H9 (cell line): ENCODE measurements around the gene NHERF2. TPM values are rescaled to one million over a fixed set of nuclear protein-coding genes. Genes with fewer than 3 reads are reported as not detected.

Source experiments
- DNase-seq: peaks from one replicate; pipeline ENCODE4 v3.0.0-alpha.2; 2017
- H2AFZ ChIP-seq: one replicate; pipeline ENCODE4 v1.6.1; 2013; ENCODE audit warnings: mild to moderate bottlenecking, low read length, control low read depth, moderate library complexity
- H2AK5ac ChIP-seq: 2 replicates; pipeline ENCODE4 v1.6.1; 2013; ENCODE audit warnings: low read length, control low read depth, mixed read lengths; ENCODE audit not compliant: insufficient read length
- H2BK120ac ChIP-seq: one replicate; pipeline ENCODE4 v1.6.1; 2013; ENCODE audit warnings: low read depth, mild to moderate bottlenecking, low read length, control low read depth, inconsistent platforms; ENCODE audit not compliant: poor library complexity, severe bottlenecking
- H2BK12ac ChIP-seq: 2 replicates; pipeline ENCODE4 v1.6.1; 2013; ENCODE audit warnings: low read length, control low read depth, mixed read lengths, low read depth; ENCODE audit not compliant: insufficient read length
- H2BK15ac ChIP-seq: 2 replicates; pipeline ENCODE4 v1.6.1; 2013; ENCODE audit warnings: low read depth, low read length, control low read depth
- H2BK20ac ChIP-seq: one replicate; pipeline ENCODE4 v1.6.1; 2013; ENCODE audit warnings: low read depth, mild to moderate bottlenecking, low read length, control low read depth, inconsistent platforms; ENCODE audit not compliant: poor library complexity, severe bottlenecking
- H2BK5ac ChIP-seq: 2 replicates; pipeline ENCODE4 v1.6.1; 2013; ENCODE audit warnings: low read length, control low read depth, mixed read lengths; ENCODE audit not compliant: insufficient read length
- H3K14ac ChIP-seq: 2 replicates; pipeline ENCODE4 v1.6.1; 2013; ENCODE audit warnings: low read length, control low read depth; ENCODE audit not compliant: insufficient read depth
- H3K18ac ChIP-seq: 2 replicates; pipeline ENCODE4 v1.6.1; 2013; ENCODE audit warnings: low read depth, mild to moderate bottlenecking, mixed read lengths, low read length, control low read depth; ENCODE audit not compliant: insufficient read length
- H3K23ac ChIP-seq: 2 replicates; pipeline ENCODE4 v1.6.1; 2013; ENCODE audit warnings: low read length, control low read depth, mixed read lengths, low read depth; ENCODE audit not compliant: insufficient read length
- H3K23me2 ChIP-seq: 2 replicates; pipeline ENCODE4 v1.6.1; 2013; ENCODE audit warnings: low read depth, mild to moderate bottlenecking, mixed read lengths, low read length, control low read depth; ENCODE audit not compliant: insufficient read length, poor library complexity, severe bottlenecking
- H3K27ac ChIP-seq: 2 replicates; pipeline ENCODE4 v1.5.1; 2013; ENCODE audit warnings: low read length, control low read depth, mixed read lengths, low read depth; ENCODE audit not compliant: insufficient read length
- H3K27me3 ChIP-seq: 2 replicates; pipeline ENCODE4 v1.6.1; 2013; ENCODE audit warnings: low read length, control low read depth, inconsistent platforms; ENCODE audit not compliant: insufficient read depth
- H3K4ac ChIP-seq: 2 replicates; pipeline ENCODE4 v1.6.1; 2013; ENCODE audit warnings: low read depth, mild to moderate bottlenecking, control low read depth, inconsistent platforms, low read length, moderate library complexity
- H3K4me1 ChIP-seq: 2 replicates; pipeline ENCODE4 v1.6.1; 2013; ENCODE audit warnings: low read length, control low read depth, inconsistent platforms; ENCODE audit not compliant: insufficient read depth
- H3K4me2 ChIP-seq: 2 replicates; pipeline ENCODE4 v1.6.1; 2013; ENCODE audit warnings: low read length, control low read depth, mixed read lengths; ENCODE audit not compliant: insufficient read length, insufficient read depth
- H3K56ac ChIP-seq: 2 replicates; pipeline ENCODE4 v1.6.1; 2013; ENCODE audit warnings: low read depth, mild to moderate bottlenecking, mixed read lengths, low read length, control low read depth; ENCODE audit not compliant: insufficient read length
- H3K79me1 ChIP-seq: 2 replicates; pipeline ENCODE4 v1.6.1; 2013; ENCODE audit warnings: low read depth, mild to moderate bottlenecking, moderate library complexity, low read length, control low read depth, inconsistent platforms; ENCODE audit not compliant: insufficient read depth, poor library complexity, severe bottlenecking
- H3K79me2 ChIP-seq: 2 replicates; pipeline ENCODE4 v1.6.1; 2013; ENCODE audit warnings: low read length, control low read depth, inconsistent platforms; ENCODE audit not compliant: insufficient read depth
- H3K9ac ChIP-seq: 2 replicates; pipeline ENCODE4 v1.6.1; 2013; ENCODE audit warnings: low read length, control low read depth, mixed read lengths; ENCODE audit not compliant: insufficient read length; ENCODE audit errors: extremely low read depth
- H3K9me3 ChIP-seq: one replicate; pipeline ENCODE4 v1.6.1; 2013; ENCODE audit warnings: low read depth, low read length, inconsistent platforms; ENCODE audit not compliant: control insufficient read depth
- H3T11ph ChIP-seq: one replicate; pipeline ENCODE4 v1.6.1; 2013; ENCODE audit warnings: mild to moderate bottlenecking, low read length, control low read depth, inconsistent platforms
- H4K20me1 ChIP-seq: one replicate; pipeline ENCODE4 v1.6.1; 2013; ENCODE audit not compliant: control insufficient read depth, insufficient read length, insufficient read depth
- H4K5ac ChIP-seq: 2 replicates; pipeline ENCODE4 v1.6.1; 2013; ENCODE audit warnings: low read depth, mild to moderate bottlenecking, mixed read lengths, low read length, control low read depth; ENCODE audit not compliant: insufficient read length
- H4K8ac ChIP-seq: replicated peaks from 2 replicates; pipeline ENCODE4 v1.6.1; 2013; ENCODE audit warnings: low read length, control low read depth, mixed read lengths, low read depth; ENCODE audit not compliant: insufficient read length
- H4K91ac ChIP-seq: 2 replicates; pipeline ENCODE4 v1.6.1; 2013; ENCODE audit warnings: low read depth, mild to moderate bottlenecking, moderate library complexity, mixed read lengths, low read length, control low read depth; ENCODE audit not compliant: insufficient read length
- H3K27ac Mint-ChIP-seq, 3 experiments: 2 replicates in 2 of 3; 3 replicates in 1 of 3; pipeline ENCODE4 v1.8.0; 2020 to 2021; ENCODE audit warnings: mixed read lengths in 3 of 3, mild to moderate bottlenecking in 1 of 3, moderate library complexity in 1 of 3
- H3K27me3 Mint-ChIP-seq: 2 replicates; pipeline ENCODE4 v1.8.0; 2021; ENCODE audit warnings: low read depth, mild to moderate bottlenecking, moderate library complexity, mixed read lengths
- H3K36me3 Mint-ChIP-seq, 3 experiments: 2 replicates in 2 of 3; 3 replicates in 1 of 3; pipeline ENCODE4 v1.8.0; 2020 to 2021; ENCODE audit warnings: low read depth in 3 of 3, mixed read lengths in 3 of 3; ENCODE audit not compliant: insufficient read depth in 1 of 3
- H3K4me1 Mint-ChIP-seq, 2 experiments: 2 replicates each; pipeline ENCODE4 v1.8.0; 2020; ENCODE audit warnings: mixed read lengths in 2 of 2
- H3K4me3 Mint-ChIP-seq, 2 experiments: 2 replicates in 1 of 2; 3 replicates in 1 of 2; pipeline ENCODE4 v1.8.0; 2020 to 2021; ENCODE audit warnings: mild to moderate bottlenecking in 2 of 2, mixed read lengths in 2 of 2, moderate library complexity in 1 of 2
- H3K9me3 Mint-ChIP-seq, 2 experiments: 2 replicates in 1 of 2; 3 replicates in 1 of 2; pipeline ENCODE4 v1.8.0; 2020; ENCODE audit warnings: mild to moderate bottlenecking in 2 of 2, mixed read lengths in 2 of 2, moderate library complexity in 1 of 2
- WGBS: extraction: QIAGEN DNeasy Blood & Tissue Kit; methylation state at CpG from one replicate; pipeline ENCODE4 v1.1.7; 2013; ENCODE audit warnings: missing lambda C conversion rate, low lambda C conversion rate, mixed read lengths; ENCODE audit not compliant: insufficient read length; ENCODE audit errors: extremely low coverage; 5-methylcytosine and 5-hydroxymethylcytosine counted together
- total RNA-seq: library from RNA; stranded (reverse); gene quantifications from 2 replicates; pipeline ENCODE4 v1.2.1, GENCODE V29; 2021
- TF ChIP-seq, protein P1 (sequence below): fragments of 200-600 bp; sonication (generic); conservative IDR thresholded peaks from 3 replicates; pipeline ENCODE4 v1.8.0; 2021; ENCODE audit warnings: antibody characterized with exemption, mild to moderate bottlenecking

The NHERF2 gene
- total RNA-seq, 1 experiment from 2014 or later, result 15.3 TPM

DNA sequence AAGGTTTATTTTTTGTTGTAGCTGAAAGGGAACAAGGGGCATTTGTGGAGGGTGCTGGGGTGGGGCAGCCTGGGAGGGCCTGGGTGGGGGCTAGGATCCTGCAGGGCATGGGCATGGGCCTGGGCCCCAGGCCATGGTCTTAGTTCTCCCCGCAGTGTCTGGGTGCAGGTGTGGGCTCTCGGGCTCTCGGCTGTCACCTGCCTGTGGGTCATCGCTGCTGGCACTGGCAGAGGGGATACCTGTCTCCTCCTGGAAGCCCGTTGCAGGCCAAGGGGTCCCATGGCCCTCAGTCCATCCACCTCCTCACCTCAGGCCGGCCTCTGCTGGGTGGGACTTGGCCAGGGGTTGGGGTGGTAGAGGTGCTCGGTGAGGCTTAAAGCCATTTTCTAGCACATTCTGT is 51.4 kb downstream of the NHERF2 start:
- Histone ChIP-seq H3K27ac (no peak overlapping the region), H3K14ac (no peak overlapping the region), H3K79me1 (no peaks in the 10 kb centered on the region), H3K9ac (no peak overlapping the region), H2BK120ac (no peak overlapping the region), H3K4ac (no peak overlapping the region), H4K20me1 (no peaks in the 10 kb centered on the region), H3K23ac (no peak overlapping the region), H2AK5ac (no peak overlapping the region), H3K4me1 (no peaks in the 10 kb centered on the region), H3K23me2 (no peaks in the 10 kb centered on the region), H2AFZ (no peak overlapping the region), H4K5ac (no peak overlapping the region), H3K9me3 (no peaks in the 10 kb centered on the region), H3T11ph (no peak overlapping the region), H4K91ac (no peak overlapping the region), H2BK15ac (no peak overlapping the region), H3K56ac (no peak overlapping the region), H2BK5ac (no peak overlapping the region), H4K8ac (no peak overlapping the region), H3K79me2 (no peaks in the 10 kb centered on the region), H3K4me2 (no peak overlapping the region), H2BK12ac (no peak overlapping the region), H2BK20ac (no peak overlapping the region), H3K27me3 (no peaks in the 10 kb centered on the region), H3K18ac (no peak overlapping the region)
- WGBS, result no CpG with 5 or more reads among the region's 7 CpGs
- H3K27me3 Mint-ChIP-seq, result no peaks in the 10 kb centered on the region
- H3K9me3 Mint-ChIP-seq, result no peaks in the 10 kb centered on the region
- no peak overlapping the region for H3K4me3 Mint-ChIP-seq
- H3K36me3 Mint-ChIP-seq, result peaks cover 5 to 36% (median 31%) of the 10 kb centered on the region in 3 experiments; a peak in 6 of 7 replicates
- DNase-seq, result no peak
- H3K4me1 Mint-ChIP-seq, result no peaks in the 10 kb centered on the region
- H3K27ac Mint-ChIP-seq, result no peak overlapping the region
- TF ChIP-seq, protein P1, sequence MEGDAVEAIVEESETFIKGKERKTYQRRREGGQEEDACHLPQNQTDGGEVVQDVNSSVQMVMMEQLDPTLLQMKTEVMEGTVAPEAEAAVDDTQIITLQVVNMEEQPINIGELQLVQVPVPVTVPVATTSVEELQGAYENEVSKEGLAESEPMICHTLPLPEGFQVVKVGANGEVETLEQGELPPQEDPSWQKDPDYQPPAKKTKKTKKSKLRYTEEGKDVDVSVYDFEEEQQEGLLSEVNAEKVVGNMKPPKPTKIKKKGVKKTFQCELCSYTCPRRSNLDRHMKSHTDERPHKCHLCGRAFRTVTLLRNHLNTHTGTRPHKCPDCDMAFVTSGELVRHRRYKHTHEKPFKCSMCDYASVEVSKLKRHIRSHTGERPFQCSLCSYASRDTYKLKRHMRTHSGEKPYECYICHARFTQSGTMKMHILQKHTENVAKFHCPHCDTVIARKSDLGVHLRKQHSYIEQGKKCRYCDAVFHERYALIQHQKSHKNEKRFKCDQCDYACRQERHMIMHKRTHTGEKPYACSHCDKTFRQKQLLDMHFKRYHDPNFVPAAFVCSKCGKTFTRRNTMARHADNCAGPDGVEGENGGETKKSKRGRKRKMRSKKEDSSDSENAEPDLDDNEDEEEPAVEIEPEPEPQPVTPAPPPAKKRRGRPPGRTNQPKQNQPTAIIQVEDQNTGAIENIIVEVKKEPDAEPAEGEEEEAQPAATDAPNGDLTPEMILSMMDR, result no peak
